GM12872 (cell line): ENCODE data around the gene SMO.

Experiments used
- CTCF ChIP-seq: IDR thresholded peaks from 3 replicates; pipeline ENCODE4 v1.5.1; 2011; ENCODE audit warnings: low read depth, mild to moderate bottlenecking, low read length, moderate library complexity; ENCODE audit not compliant: insufficient read depth

SMO gene

GRCh38 chr7:129176916-129177710 is 11.3 kb upstream of the SMO start:
- TF ChIP-seq CTCF: no peak

GRCh38 chr7:129184981-129185670 is 3.3 kb upstream of the SMO start:
- TF ChIP-seq CTCF: no peak

GRCh38 chr7:129186749-129187260 is 1.6 kb upstream of the SMO start:
- TF ChIP-seq CTCF: no peak

GRCh38 chr7:129187681-129188371 is 607 bp upstream of the SMO start:
- TF ChIP-seq CTCF: no peak

- TF ChIP-seq CTCF: no peak
Observed at GRCh38 chr7:129188892-129189660, 643 bp downstream of the SMO start.

- no peak for TF ChIP-seq CTCF
Observed at GRCh38 chr7:129189661-129190310, 1.4 kb downstream of the SMO start.
